ENCODE results near the gene RASGEF1B.
A peak's percentile ranks its signal among the peaks of the same experiment; 100 is the strongest.

The RASGEF1B gene

GRCh38 chr4:81442484-81443085 lies 29.1 kb downstream of the RASGEF1B start:
- ChIA-PET CTCF (interaction anchor here (0.8 to 1.2 kb wide), 2 partner anchors 9 to 25 kb away, joined by 3 read pairs; no protein-coding TSS in a partner anchor), POLR2A (interaction anchor here (0.6 kb wide), 1 partner anchor 800 kb away, joined by 3 read pairs; no protein-coding TSS in a partner anchor)
- WGBS (ENCODE audit: insufficient coverage): no CpG with 5 or more reads among the region's 4 CpGs
- DNase-seq: no peak
- no peaks in the 10 kb centered on the region for H3K4me1 ChIP-seq (ENCODE audit: control extremely low read depth in 1 of 4, control insufficient read depth in 4 of 4, insufficient read depth in 4 of 4, low read length in 3 of 4)
- H3K27me3 ChIP-seq (replicated peaks in 2 of 5; ENCODE audit: control insufficient read depth in 4 of 5, insufficient read depth in 5 of 5, low read length in 4 of 5): no peaks in the 10 kb centered on the region
- H3K27ac ChIP-seq (ENCODE audit: insufficient read depth in 1 of 2, low read depth in 1 of 2, low read length in 2 of 2, poor library complexity in 1 of 2, severe bottlenecking in 2 of 2): no peak overlapping the region
- no peak overlapping the region for H3K4me3 ChIP-seq (ENCODE audit: control insufficient read depth in 1 of 7, extremely low read depth in 1 of 7, insufficient read depth in 4 of 7, low read depth in 2 of 7, low read length in 6 of 7)
- peaks cover 0 to 5% (median 0%) of the 10 kb centered on the region in 5 experiments for H3K9me3 ChIP-seq (ENCODE audit: control extremely low read depth in 1 of 5, control insufficient read depth in 4 of 5, insufficient read depth in 2 of 5, low read depth in 1 of 5, low read length in 4 of 5)
- H3K36me3 ChIP-seq (ENCODE audit: control insufficient read depth in 4 of 4, insufficient read depth in 4 of 4, low read length in 3 of 4): peaks cover 28 to 94% (median 45%) of the 10 kb centered on the region in 4 experiments

DNA sequence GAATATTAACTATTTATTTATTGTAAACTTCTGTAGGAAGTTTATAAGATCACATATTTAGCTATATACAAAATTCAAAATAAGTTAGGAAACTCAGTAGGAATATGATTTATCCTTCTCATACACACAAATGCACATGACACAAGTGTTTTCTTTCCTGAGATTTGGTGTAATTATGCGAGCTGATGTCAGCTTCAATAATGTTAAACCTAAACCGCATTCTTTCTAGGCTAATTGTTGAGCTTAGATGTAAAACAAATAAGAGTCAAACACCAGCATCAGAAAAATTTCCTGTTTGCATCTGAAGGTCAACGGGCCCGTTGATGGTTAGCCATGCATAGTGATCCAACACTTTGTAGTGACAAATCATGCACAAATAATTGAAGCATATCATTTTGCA lies 30.8 kb downstream of the RASGEF1B start:
- Histone ChIP-seq H3K27ac (ENCODE audit: insufficient read depth in 1 of 2, low read depth in 1 of 2, low read length in 2 of 2, poor library complexity in 1 of 2, severe bottlenecking in 2 of 2) (no peak overlapping the region), H3K4me1 (ENCODE audit: control extremely low read depth in 1 of 4, control insufficient read depth in 4 of 4, insufficient read depth in 4 of 4, low read length in 3 of 4) (no peaks in the 10 kb centered on the region), H3K4me3 (ENCODE audit: control insufficient read depth in 1 of 7, extremely low read depth in 1 of 7, insufficient read depth in 4 of 7, low read depth in 2 of 7, low read length in 6 of 7) (no peak overlapping the region), H3K9me3 (ENCODE audit: control extremely low read depth in 1 of 5, control insufficient read depth in 4 of 5, insufficient read depth in 2 of 5, low read depth in 1 of 5, low read length in 4 of 5) (peaks cover 0 to 5% (median 0%) of the 10 kb centered on the region in 5 experiments), H3K36me3 (ENCODE audit: control insufficient read depth in 4 of 4, insufficient read depth in 4 of 4, low read length in 3 of 4) (peaks cover 28 to 90% (median 36%) of the 10 kb centered on the region in 4 experiments), H3K27me3 (replicated peaks in 2 of 5; ENCODE audit: control insufficient read depth in 4 of 5, insufficient read depth in 5 of 5, low read length in 4 of 5) (no peaks in the 10 kb centered on the region)
- ChIA-PET POLR2A (no interaction called here), CTCF (interaction anchor here (0.9 kb wide), 1 partner anchor 20 kb away, joined by 3 read pairs; no protein-coding TSS in a partner anchor)
- no peak for DNase-seq
- WGBS (ENCODE audit: insufficient coverage): no CpG with 5 or more reads among the region's 4 CpGs

DNA sequence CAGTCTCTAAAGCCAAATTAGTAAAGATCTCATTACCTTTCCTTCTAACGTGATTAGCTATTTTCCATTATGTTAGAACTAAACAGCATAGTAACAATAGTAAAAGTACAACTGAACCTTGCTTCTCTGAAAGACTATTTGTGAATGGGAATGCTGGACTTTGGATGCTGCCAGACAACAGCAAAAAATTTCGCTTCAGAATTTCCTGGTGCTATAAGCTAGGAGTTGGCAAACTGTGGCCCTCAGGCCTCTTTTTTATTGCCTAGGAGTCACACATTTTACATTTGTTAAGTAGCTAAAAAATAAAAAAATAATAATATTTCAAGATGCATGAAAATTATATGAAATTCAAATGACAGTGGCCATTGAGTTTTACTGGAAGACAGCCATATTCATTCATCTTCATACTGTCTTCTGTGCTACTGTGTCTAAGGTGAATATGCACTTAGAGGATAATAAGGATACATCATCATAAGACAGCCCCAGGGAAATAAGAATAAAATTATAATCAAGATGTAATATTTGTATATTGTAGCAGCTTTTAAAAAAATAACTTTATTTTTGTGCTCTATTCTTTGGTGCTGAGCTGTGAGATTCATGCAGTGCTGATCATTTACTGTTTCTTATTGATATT lies 34.6 kb downstream of the RASGEF1B start:
- H3K27me3 ChIP-seq (replicated peaks in 2 of 5; ENCODE audit: control insufficient read depth in 4 of 5, insufficient read depth in 5 of 5, low read length in 4 of 5): no peaks in the 10 kb centered on the region
- H3K36me3 ChIP-seq (ENCODE audit: control insufficient read depth in 4 of 4, insufficient read depth in 4 of 4, low read length in 3 of 4): peaks cover 12 to 68% (median 26%) of the 10 kb centered on the region in 4 experiments
- H3K4me1 ChIP-seq (ENCODE audit: control extremely low read depth in 1 of 4, control insufficient read depth in 4 of 4, insufficient read depth in 4 of 4, low read length in 3 of 4): peaks cover 0 to 4% (median 0%) of the 10 kb centered on the region in 4 experiments
- H3K9me3 ChIP-seq (ENCODE audit: control extremely low read depth in 1 of 5, control insufficient read depth in 4 of 5, insufficient read depth in 2 of 5, low read depth in 1 of 5, low read length in 4 of 5): no peaks in the 10 kb centered on the region
- DNase-seq: no peak
- ChIA-PET POLR2A (no interaction called here), CTCF (interaction anchor here (1.1 to 1.8 kb wide), 2 partner anchors 9 to 924 kb away, joined by 3 to 5 read pairs; no protein-coding TSS in a partner anchor)
- H3K27ac ChIP-seq (ENCODE audit: insufficient read depth in 1 of 2, low read depth in 1 of 2, low read length in 2 of 2, poor library complexity in 1 of 2, severe bottlenecking in 2 of 2): no peak overlapping the region
- no peak overlapping the region for H3K4me3 ChIP-seq (ENCODE audit: control insufficient read depth in 1 of 7, extremely low read depth in 1 of 7, insufficient read depth in 4 of 7, low read depth in 2 of 7, low read length in 6 of 7)
- WGBS (ENCODE audit: insufficient coverage): no CpG with 5 or more reads among the region's 2 CpGs

- H3K4me1 ChIP-seq (ENCODE audit: control extremely low read depth in 1 of 4, control insufficient read depth in 4 of 4, insufficient read depth in 4 of 4, low read length in 3 of 4): peaks cover 0 to 13% (median 0%) of the 10 kb centered on the region in 4 experiments
- ChIA-PET POLR2A (interaction anchor here (0.6 kb wide), 1 partner anchor 483 kb away, joined by 4 read pairs; no protein-coding TSS in a partner anchor), CTCF (no interaction called here)
- H3K9me3 ChIP-seq (ENCODE audit: control extremely low read depth in 1 of 5, control insufficient read depth in 4 of 5, insufficient read depth in 2 of 5, low read depth in 1 of 5, low read length in 4 of 5): no peaks in the 10 kb centered on the region
- no peak overlapping the region for H3K27ac ChIP-seq (ENCODE audit: insufficient read depth in 1 of 2, low read depth in 1 of 2, low read length in 2 of 2, poor library complexity in 1 of 2, severe bottlenecking in 2 of 2)
- H3K36me3 ChIP-seq (ENCODE audit: control insufficient read depth in 4 of 4, insufficient read depth in 4 of 4, low read length in 3 of 4): peaks cover 13 to 63% (median 23%) of the 10 kb centered on the region in 4 experiments
- no peaks in the 10 kb centered on the region for H3K27me3 ChIP-seq (replicated peaks in 2 of 5; ENCODE audit: control insufficient read depth in 4 of 5, insufficient read depth in 5 of 5, low read length in 4 of 5)
- no peak for DNase-seq
- no peak overlapping the region for H3K4me3 ChIP-seq (ENCODE audit: control insufficient read depth in 1 of 7, extremely low read depth in 1 of 7, insufficient read depth in 4 of 7, low read depth in 2 of 7, low read length in 6 of 7)
Measured at GRCh38 chr4:81436096-81436495, 35.6 kb downstream of the RASGEF1B start.

GRCh38 chr4:81432825-81433224 lies 38.9 kb downstream of the RASGEF1B start:
- no peak overlapping the region for H3K4me3 ChIP-seq (ENCODE audit: control insufficient read depth in 1 of 7, extremely low read depth in 1 of 7, insufficient read depth in 4 of 7, low read depth in 2 of 7, low read length in 6 of 7)
- 100% methylated on average over 2 of the region's 4 CpGs for WGBS (ENCODE audit: insufficient coverage)
- peaks cover 0 to 13% (median 0%) of the 10 kb centered on the region in 4 experiments for H3K4me1 ChIP-seq (ENCODE audit: control extremely low read depth in 1 of 4, control insufficient read depth in 4 of 4, insufficient read depth in 4 of 4, low read length in 3 of 4)
- no peaks in the 10 kb centered on the region for H3K27me3 ChIP-seq (replicated peaks in 2 of 5; ENCODE audit: control insufficient read depth in 4 of 5, insufficient read depth in 5 of 5, low read length in 4 of 5)
- ChIA-PET CTCF (interaction anchor here (0.8 to 1.2 kb wide), 4 partner anchors 20 to 396 kb away, joined by 3 to 5 read pairs (median 4); no protein-coding TSS in a partner anchor), POLR2A (no interaction called here)
- DNase-seq: no peak
- no peaks in the 10 kb centered on the region for H3K9me3 ChIP-seq (ENCODE audit: control extremely low read depth in 1 of 5, control insufficient read depth in 4 of 5, insufficient read depth in 2 of 5, low read depth in 1 of 5, low read length in 4 of 5)
- H3K36me3 ChIP-seq (ENCODE audit: control insufficient read depth in 4 of 4, insufficient read depth in 4 of 4, low read length in 3 of 4): peaks cover 8 to 52% (median 23%) of the 10 kb centered on the region in 4 experiments
- no peak overlapping the region for H3K27ac ChIP-seq (ENCODE audit: insufficient read depth in 1 of 2, low read depth in 1 of 2, low read length in 2 of 2, poor library complexity in 1 of 2, severe bottlenecking in 2 of 2)

GRCh38 chr4:81431971-81432370 lies 39.7 kb downstream of the RASGEF1B start:
- H3K4me3 ChIP-seq (ENCODE audit: control insufficient read depth in 1 of 7, extremely low read depth in 1 of 7, insufficient read depth in 4 of 7, low read depth in 2 of 7, low read length in 6 of 7): no peak overlapping the region
- H3K9me3 ChIP-seq (ENCODE audit: control extremely low read depth in 1 of 5, control insufficient read depth in 4 of 5, insufficient read depth in 2 of 5, low read depth in 1 of 5, low read length in 4 of 5): no peaks in the 10 kb centered on the region
- DNase-seq: peak in 2 of 3 donors; percentile 26 to 48
- ChIA-PET POLR2A (no interaction called here), CTCF (interaction anchor here (0.8 kb wide), 1 partner anchor 23 kb away, joined by 5 read pairs; no protein-coding TSS in a partner anchor)
- H3K27me3 ChIP-seq (replicated peaks in 2 of 5; ENCODE audit: control insufficient read depth in 4 of 5, insufficient read depth in 5 of 5, low read length in 4 of 5): no peaks in the 10 kb centered on the region
- no CpG with 5 or more reads among the region's 1 CpG for WGBS (ENCODE audit: insufficient coverage)
- peaks cover 0 to 13% (median 0%) of the 10 kb centered on the region in 4 experiments for H3K4me1 ChIP-seq (ENCODE audit: control extremely low read depth in 1 of 4, control insufficient read depth in 4 of 4, insufficient read depth in 4 of 4, low read length in 3 of 4)
- no peak overlapping the region for H3K27ac ChIP-seq (ENCODE audit: insufficient read depth in 1 of 2, low read depth in 1 of 2, low read length in 2 of 2, poor library complexity in 1 of 2, severe bottlenecking in 2 of 2)
- peaks cover 8 to 50% (median 26%) of the 10 kb centered on the region in 4 experiments for H3K36me3 ChIP-seq (ENCODE audit: control insufficient read depth in 4 of 4, insufficient read depth in 4 of 4, low read length in 3 of 4)

DNA sequence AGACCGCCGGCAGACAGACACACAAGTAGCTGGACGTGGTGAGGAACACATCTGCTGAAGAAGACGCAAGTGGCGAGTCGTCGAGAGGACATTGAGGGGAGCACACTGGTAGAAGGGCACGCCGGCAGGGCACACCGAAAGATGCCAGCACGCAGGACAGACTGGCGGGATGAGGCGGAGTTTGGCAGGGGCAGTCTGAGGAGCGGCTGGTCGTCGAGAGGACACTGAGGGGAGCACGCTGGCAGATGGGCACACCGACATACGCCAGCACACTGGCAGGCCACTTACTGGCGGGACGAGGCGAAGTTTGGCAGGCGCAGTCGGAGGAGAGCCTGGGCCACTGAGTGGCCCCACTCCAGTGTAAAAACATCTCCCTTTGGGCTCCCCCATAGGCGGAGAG lies 42.1 kb downstream of the RASGEF1B start:
- no peak overlapping the region for H3K4me3 ChIP-seq (ENCODE audit: control insufficient read depth in 1 of 7, extremely low read depth in 1 of 7, insufficient read depth in 4 of 7, low read depth in 2 of 7, low read length in 6 of 7)
- ChIA-PET POLR2A (no interaction called here), CTCF (no interaction called here)
- H3K36me3 ChIP-seq (ENCODE audit: control insufficient read depth in 4 of 4, insufficient read depth in 4 of 4, low read length in 3 of 4): peaks cover 6 to 61% (median 29%) of the 10 kb centered on the region in 4 experiments
- no peak for DNase-seq
- no peak overlapping the region for H3K27ac ChIP-seq (ENCODE audit: insufficient read depth in 1 of 2, low read depth in 1 of 2, low read length in 2 of 2, poor library complexity in 1 of 2, severe bottlenecking in 2 of 2)
- peaks cover 0 to 13% (median 0%) of the 10 kb centered on the region in 4 experiments for H3K4me1 ChIP-seq (ENCODE audit: control extremely low read depth in 1 of 4, control insufficient read depth in 4 of 4, insufficient read depth in 4 of 4, low read length in 3 of 4)
- no peaks in the 10 kb centered on the region for H3K9me3 ChIP-seq (ENCODE audit: control extremely low read depth in 1 of 5, control insufficient read depth in 4 of 5, insufficient read depth in 2 of 5, low read depth in 1 of 5, low read length in 4 of 5)
- H3K27me3 ChIP-seq (replicated peaks in 2 of 5; ENCODE audit: control insufficient read depth in 4 of 5, insufficient read depth in 5 of 5, low read length in 4 of 5): no peaks in the 10 kb centered on the region
- WGBS (ENCODE audit: insufficient coverage): 94% methylated on average over 23 of the region's 25 CpGs

Data from common myeloid progenitor, CD34-positive (primary cell).